Body of pancreas (tissue), 4 donors: ENCODE data around the gene STK25.

ENCODE experiments used
- POLR2A ChIP-seq, 3 donors: fragments of 450-650 bp; IDR thresholded peaks; one replicate each; pipeline ENCODE4 v1.6.1; 2016; ENCODE audit warnings: antibody characterized with exemption in 3 of 3, mild to moderate bottlenecking in 2 of 3
- TF ChIP-seq, protein P1 (sequence below), 7 experiments: fragments of 450-650 bp in 4 of 7; fragments of 200-600 bp in 3 of 7; sonication (generic) in 3 of 7; IDR thresholded peaks; one replicate each; pipeline ENCODE4 v1.5.1; 2016 to 2019; ENCODE audit warnings: antibody characterized with exemption in 7 of 7

- TF ChIP-seq, protein P1, sequence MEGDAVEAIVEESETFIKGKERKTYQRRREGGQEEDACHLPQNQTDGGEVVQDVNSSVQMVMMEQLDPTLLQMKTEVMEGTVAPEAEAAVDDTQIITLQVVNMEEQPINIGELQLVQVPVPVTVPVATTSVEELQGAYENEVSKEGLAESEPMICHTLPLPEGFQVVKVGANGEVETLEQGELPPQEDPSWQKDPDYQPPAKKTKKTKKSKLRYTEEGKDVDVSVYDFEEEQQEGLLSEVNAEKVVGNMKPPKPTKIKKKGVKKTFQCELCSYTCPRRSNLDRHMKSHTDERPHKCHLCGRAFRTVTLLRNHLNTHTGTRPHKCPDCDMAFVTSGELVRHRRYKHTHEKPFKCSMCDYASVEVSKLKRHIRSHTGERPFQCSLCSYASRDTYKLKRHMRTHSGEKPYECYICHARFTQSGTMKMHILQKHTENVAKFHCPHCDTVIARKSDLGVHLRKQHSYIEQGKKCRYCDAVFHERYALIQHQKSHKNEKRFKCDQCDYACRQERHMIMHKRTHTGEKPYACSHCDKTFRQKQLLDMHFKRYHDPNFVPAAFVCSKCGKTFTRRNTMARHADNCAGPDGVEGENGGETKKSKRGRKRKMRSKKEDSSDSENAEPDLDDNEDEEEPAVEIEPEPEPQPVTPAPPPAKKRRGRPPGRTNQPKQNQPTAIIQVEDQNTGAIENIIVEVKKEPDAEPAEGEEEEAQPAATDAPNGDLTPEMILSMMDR (IDR thresholded peaks at IDR 0.05): no peak
- TF ChIP-seq POLR2A (IDR thresholded peaks at IDR 0.05): no peak
These were observed 6.8 kb downstream of the STK25 start for GRCh38 chr2:241501551-241501950.
